Stimulated activated CD8-positive, alpha-beta memory T cell treated with anti-CD3 and anti-CD28 coated beads, Interleukin-15, amount 100 ng/mL, for 1 hour (primary cell): ENCODE data around the gene BMPR2.
"Not testable (repeated sequence)": the region's sequence is repeated elsewhere in the genome, so short reads cannot be mapped to it uniquely, and the experiment has no call there.

ENCODE experiments used
- DNase-seq: peaks from one replicate; pipeline ENCODE4 v3.0.0-alpha.2; 2020; ENCODE audit warnings: low read depth

BMPR2 gene

DNA sequence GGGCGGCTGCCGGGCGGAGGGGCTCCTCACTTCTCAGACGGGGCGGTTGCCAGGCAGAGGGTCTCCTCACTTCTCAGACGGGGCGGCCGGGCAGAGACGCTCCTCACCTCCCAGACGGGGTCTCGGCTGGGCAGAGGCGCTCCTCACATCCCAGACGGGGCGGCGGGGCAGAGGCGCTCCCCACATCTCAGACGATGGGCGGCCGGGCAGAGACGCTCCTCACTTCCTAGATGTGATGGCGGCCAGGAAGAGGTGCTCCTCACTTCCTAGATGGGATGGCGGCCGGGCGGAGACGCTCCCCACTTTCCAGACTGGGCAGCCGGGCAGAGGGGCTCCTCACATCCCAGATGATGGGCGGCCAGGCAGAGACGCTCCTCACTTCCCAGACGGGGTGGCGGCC, 159.2 kb downstream of the BMPR2 start:
- DNase-seq: not testable (repeated sequence)

DNA sequence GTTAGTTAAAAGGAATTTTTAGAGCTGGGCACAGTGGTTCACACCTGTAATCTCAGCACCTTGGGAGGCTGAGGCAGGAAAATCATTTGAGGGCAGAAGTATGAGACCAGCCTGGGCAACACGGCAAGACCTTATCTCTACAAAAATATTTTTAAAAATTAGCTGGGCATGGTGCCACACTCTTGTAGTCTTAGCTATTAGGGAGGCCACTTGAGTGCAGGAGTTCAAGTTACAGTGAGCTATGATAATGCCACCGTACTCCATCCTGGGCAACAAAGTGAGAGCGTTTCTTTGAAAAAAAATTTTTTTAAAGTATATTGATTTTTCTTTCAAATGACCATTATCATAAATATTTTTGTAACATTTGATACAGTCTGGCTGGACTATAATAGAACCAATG, 165.0 kb downstream of the BMPR2 start:
- no peak for DNase-seq

DNA sequence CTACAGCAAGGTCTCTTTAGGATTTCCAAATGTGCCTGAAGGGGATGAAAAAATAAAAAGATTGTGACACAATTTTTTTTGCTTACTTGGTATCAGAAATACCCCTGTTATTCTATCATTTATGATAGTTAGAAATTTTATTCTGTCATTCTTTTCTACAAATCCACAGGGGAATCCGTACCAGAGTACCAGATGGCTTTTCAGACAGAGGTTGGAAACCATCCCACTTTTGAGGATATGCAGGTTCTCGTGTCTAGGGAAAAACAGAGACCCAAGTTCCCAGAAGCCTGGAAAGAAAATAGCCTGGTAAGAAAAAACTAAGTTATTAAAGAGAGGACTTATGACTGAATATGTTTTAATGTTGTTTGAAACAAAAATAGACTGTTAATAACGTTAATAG, 166.0 kb downstream of the BMPR2 start:
- DNase-seq: no peak

DNA sequence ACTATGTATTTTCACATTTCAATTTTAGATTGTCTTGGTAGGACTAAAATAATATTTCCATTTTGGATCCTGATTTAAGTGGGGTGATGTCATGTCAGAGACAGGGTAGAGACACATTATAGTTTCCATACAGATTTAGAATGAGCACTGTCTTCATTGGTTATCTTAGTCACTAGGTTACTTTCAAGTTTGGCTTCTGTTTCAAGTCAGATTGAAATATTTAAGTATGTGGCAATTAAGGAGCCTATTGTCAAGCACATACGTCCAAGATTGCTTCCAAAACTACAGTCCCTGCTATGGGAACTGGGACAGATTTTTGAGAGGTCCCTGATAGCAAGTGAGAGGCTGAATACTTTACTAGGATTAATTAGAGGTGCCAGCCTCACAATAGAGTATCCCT, 169.4 kb downstream of the BMPR2 start:
- no peak for DNase-seq

DNA sequence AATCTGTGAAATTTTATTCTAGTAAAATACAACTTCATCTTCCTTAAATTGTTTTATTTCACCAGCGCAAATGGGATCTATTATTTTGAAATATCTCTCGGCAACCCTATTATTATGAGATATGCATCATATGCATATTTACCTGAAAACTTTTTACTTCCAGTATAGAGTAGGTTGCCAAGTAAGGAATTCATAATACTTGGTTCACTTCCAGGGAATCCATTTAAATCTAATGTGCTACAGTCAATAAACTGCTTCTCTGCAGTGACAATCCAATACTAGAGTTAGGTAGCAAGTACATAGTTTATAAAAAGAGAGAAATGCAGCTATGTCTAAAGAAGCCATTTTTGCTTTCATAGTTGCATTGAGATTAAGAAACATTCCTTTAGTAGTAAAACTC, 169.8 kb downstream of the BMPR2 start:
- DNase-seq: no peak

- not testable (repeated sequence) for DNase-seq
Observed at GRCh38 chr2:202546499-202547141, 170.5 kb downstream of the BMPR2 start.

GRCh38 chr2:202548240-202548639, 172.1 kb downstream of the BMPR2 start:
- DNase-seq: no peak

GRCh38 chr2:202551000-202551399, 174.9 kb downstream of the BMPR2 start:
- not testable (repeated sequence) for DNase-seq

- DNase-seq: no peak
Observed at GRCh38 chr2:202555356-202555755, 179.2 kb downstream of the BMPR2 start.

GRCh38 chr2:202560200-202560599, 184.1 kb downstream of the BMPR2 start:
- no peak for DNase-seq

GRCh38 chr2:202564226-202564625, 188.1 kb downstream of the BMPR2 start:
- DNase-seq: no peak

DNA sequence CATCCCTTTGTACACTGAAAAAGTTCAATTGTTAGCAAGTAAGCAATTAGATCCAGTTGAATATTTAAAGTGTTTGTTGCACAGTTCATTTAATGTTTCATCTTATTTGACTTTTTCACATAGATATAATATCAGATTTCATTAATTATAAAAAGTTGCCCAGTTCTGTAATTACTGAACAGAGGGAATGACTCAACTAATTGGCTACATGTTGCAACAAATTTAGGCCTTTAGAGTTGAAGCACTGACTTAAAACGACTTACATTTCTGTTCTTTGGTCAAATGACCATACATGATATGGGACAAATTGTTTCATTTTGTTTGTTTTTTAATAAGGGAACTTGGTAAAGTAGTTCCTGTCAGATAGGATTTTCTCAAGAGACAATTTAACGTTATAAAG, 190.2 kb downstream of the BMPR2 start:
- DNase-seq: no peak

DNA sequence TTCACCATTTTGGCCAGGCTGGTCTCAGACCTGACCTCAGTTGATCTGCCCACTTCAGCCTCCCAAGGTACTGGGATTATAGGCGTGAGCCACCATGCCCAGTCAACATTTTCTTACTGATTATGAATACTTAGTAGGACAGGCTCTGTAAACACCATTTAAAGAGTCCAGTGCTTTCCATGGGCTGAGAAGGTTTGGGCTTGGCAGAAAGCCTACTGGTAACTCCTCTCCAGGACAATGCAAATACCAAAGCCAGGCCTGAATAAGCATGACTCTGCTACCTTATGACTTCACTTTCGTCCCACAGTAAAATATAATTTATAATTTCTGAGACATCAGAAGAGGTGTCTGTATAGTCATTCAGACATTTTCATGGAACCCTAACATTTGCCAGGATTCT, 198.4 kb downstream of the BMPR2 start:
- no peak for DNase-seq

DNA sequence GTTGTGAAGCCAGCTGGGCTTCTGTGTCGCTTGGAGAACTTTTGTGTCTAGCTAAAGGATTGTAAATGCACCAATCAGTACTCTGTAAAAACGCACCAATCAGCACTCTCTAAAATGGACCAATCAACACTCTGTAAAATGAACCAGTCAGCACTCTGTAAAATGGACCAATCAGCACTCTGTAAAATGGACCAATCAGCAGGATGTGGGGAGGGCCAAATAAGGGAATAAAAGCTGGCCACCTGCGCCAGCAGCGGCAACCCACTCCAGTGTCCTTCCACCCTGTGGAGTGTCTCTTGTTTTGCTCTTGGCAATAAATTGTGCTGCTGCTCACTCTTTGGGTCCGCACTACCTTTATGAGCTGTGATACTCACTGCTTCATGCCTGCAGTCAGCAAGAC, 199.1 kb downstream of the BMPR2 start:
- not testable (repeated sequence) for DNase-seq

DNA sequence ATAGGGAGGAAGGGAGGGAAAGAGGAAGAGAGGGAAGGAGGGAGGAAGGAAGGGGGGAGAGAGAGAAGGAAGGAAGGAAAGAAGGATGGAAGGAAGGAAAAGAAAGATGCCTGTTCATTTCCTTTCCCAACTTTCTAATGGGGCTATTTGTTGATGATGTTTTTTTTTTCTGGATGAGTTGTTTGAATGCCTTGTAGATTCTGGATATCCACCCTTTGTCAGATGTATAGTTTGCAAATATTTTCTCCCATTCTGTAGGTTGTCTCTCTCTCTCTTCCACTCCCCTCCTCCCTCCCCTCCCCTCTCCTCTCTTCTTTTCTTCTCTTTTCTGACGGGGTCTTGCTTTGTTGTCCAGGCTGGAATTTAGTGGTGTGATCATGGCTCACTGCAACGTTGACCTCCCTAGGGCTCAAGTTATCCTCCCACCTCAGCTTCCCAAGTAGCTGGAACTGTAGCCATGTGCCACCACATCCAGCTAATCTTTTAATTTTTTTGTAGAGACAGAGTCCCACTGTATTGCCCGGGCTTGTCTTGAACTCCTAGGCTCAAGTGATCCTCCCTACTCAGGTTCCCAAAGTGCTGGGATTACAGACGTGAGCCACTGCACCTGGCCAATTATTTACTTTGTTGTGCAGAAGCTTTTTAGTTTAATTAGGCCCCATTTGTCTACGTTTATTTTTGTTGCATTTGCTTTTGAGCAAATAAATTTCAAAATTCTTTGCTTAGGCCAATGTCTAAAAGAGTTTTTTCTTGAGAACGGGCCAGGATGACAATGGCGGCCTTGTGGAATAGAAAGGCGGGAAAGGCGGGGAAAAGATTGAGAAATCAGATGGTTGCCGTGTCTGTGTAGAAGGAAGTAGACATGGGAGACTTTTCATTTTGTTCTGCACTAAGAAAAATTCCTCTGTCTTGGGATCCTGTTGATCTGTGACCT, 201.4 kb downstream of the BMPR2 start:
- no peak for DNase-seq

- DNase-seq: not testable (repeated sequence)
Observed at GRCh38 chr2:202582846-202583245, 206.7 kb downstream of the BMPR2 start.

DNA sequence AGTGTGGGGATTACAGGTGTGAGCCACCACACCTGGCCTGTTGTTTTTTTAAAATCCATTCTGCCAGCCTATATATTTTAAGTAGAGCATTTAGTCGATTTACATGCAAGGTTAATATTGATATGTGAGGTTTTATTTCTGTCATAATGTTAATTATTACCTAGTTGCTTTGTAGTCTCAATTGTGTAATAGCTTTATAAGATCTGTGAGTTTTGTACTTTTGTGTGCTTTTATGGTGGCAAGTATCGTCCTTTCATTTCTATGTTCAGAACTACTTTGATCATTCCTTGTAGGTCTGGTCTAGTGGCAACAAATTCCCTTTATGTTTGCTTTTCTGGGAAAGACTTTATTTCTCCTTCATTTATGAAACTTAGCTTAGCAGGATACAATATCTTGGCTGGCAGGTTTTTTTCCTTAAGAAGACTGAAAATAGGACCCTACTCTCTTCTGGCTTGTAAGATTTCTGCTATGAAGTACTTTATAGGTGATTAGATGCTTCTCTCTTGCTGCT, 207.6 kb downstream of the BMPR2 start:
- no peak for DNase-seq

- DNase-seq: peak; percentile 43
Observed at GRCh38 chr2:202588647-202589581, 212.8 kb downstream of the BMPR2 start.

- DNase-seq: no peak
Observed at GRCh38 chr2:202589582-202589949, 213.4 kb downstream of the BMPR2 start.

DNA sequence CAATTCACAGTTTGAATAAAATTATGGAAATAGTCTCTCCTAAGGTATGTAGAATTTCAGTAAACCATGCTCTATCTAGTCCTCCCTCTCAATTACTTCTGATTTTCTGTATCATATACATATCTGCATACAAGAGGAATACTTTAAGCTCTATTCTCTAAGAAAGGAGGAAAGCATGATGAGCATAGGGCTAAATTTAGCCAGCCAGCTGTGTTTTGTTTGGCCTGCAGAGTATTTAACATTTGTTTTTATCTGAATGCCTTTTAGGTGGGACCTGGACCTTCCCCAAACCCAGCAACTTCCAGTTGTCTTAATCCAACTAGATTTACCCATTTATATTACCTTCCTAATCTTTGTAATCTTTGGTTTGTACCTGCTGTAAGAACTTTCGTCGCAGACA, 216.4 kb downstream of the BMPR2 start:
- DNase-seq: no peak

DNA sequence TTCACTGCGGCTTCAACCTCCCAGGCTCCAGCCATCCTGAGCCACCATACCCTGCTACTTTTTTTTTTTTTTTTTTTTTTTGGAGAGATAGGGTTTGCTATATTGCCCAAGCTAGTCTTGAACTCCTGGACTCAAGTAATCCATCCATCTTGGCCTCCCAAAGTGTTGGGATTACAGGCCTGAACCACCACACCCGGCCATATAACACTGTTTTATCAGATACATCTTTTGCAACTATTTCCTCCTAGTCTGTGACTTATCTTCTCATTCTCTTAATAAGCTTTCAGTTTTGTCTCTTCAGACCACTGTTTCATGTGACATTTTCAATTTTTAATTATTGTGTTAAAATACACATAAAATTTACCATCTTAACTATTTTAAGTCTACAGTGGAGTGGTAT, 223.0 kb downstream of the BMPR2 start:
- no peak for DNase-seq

- no peak for DNase-seq
Observed at GRCh38 chr2:202599911-202600310, 223.8 kb downstream of the BMPR2 start.
